Thymus (tissue), 11 donors: ENCODE measurements around the gene AKAP7. TPM values are rescaled to one million over a fixed set of nuclear protein-coding genes. Genes with fewer than 3 reads are reported as not detected.

Experiments used
- DNase-seq, 9 donors: peaks; one replicate each; pipeline ENCODE4 v3.0.0-alpha.2; 2013; ENCODE audit warnings: low spot score in 9 of 9, low read depth in 6 of 9, missing footprints in 1 of 9
- H3K27ac ChIP-seq, 2 donors: one replicate each; pipeline ENCODE4 v1.5.1; 2013; ENCODE audit warnings: control low read depth in 1 of 2, low read depth in 1 of 2, low read length in 1 of 2, mild to moderate bottlenecking in 1 of 2, moderate library complexity in 1 of 2
- H3K27me3 ChIP-seq, 2 donors: one replicate each; pipeline ENCODE4 v1.5.1; 2013; ENCODE audit warnings: low read length in 1 of 2; ENCODE audit not compliant: control insufficient read depth in 2 of 2, insufficient read depth in 1 of 2
- H3K36me3 ChIP-seq, 2 donors: one replicate each; pipeline ENCODE4 v1.5.1; 2013; ENCODE audit warnings: low read length in 1 of 2, mild to moderate bottlenecking in 1 of 2, moderate library complexity in 1 of 2; ENCODE audit not compliant: control insufficient read depth in 2 of 2, insufficient read depth in 2 of 2
- H3K4me1 ChIP-seq, 2 donors: one replicate each; pipeline ENCODE4 v1.5.1; 2013; ENCODE audit warnings: low read length in 2 of 2; ENCODE audit not compliant: control insufficient read depth in 2 of 2, insufficient read depth in 2 of 2
- H3K4me3 ChIP-seq, 2 donors: one replicate each; pipeline ENCODE4 v1.5.1; 2013; ENCODE audit warnings: low read length in 2 of 2, control low read depth in 1 of 2, mild to moderate bottlenecking in 1 of 2
- H3K9me3 ChIP-seq, 2 donors: one replicate each; pipeline ENCODE4 v1.5.1; 2013; ENCODE audit warnings: low read length in 1 of 2, mild to moderate bottlenecking in 1 of 2; ENCODE audit not compliant: control insufficient read depth in 2 of 2, insufficient read depth in 1 of 2
- WGBS: extraction: QIAGEN DNeasy Blood & Tissue Kit; methylation state at CpG from one replicate; pipeline ENCODE4 v1.1.7; 2013; 5-methylcytosine and 5-hydroxymethylcytosine counted together
- polyA plus RNA-seq: library from polyadenylated mRNA; stranded (reverse); fragments of 200-250 nt; gene quantifications from one replicate; pipeline ENCODE4 v1.2.3, GENCODE V29; 2013
- total RNA-seq: library from RNA; stranded (reverse); fragments of 120-200 nt; gene quantifications from one replicate; pipeline ENCODE4 v1.2.4, GENCODE V29; 2013
- donor health status: healthy.

Gene AKAP7
- total and polyA plus RNA-seq, 2 donors = 12.0 to 16.8 TPM

- WGBS = 98% methylated on average over 1 of the region's 1 CpG
- no peak for DNase-seq
- no peaks in the 10 kb centered on the region for H3K36me3 ChIP-seq
- H3K9me3 ChIP-seq = no peaks in the 10 kb centered on the region
- no peaks in the 10 kb centered on the region for H3K4me1 ChIP-seq
- no peak overlapping the region for H3K27ac ChIP-seq
- no peak overlapping the region for H3K4me3 ChIP-seq
- H3K27me3 ChIP-seq = no peaks in the 10 kb centered on the region
Observed at GRCh38 chr6:131107151-131107550, 28.1 kb upstream of the AKAP7 start.

DNA sequence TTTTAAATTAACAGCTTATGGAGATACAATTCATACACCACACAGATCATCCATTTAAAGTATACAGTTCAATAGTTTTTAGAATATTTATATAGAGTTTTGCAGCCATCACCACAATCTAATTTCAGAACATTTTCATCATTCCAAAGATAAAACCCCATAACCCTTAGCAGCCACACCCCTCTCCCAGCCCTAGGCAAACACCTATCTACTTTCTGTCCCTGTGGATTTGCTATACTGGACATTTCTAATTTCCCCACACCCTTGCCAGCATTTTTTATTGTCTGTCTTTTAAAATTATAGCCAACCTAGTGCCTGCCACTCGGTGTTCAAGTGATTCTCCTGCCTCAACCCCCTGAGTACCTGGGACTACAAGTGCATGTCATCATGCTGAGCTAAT is 23.0 kb upstream of the AKAP7 start:
- H3K9me3 ChIP-seq = no peaks in the 10 kb centered on the region
- no peak overlapping the region for H3K4me3 ChIP-seq
- H3K4me1 ChIP-seq = no peaks in the 10 kb centered on the region
- DNase-seq = no peak
- no peaks in the 10 kb centered on the region for H3K27me3 ChIP-seq
- H3K27ac ChIP-seq = no peak overlapping the region
- WGBS = 86% methylated on average over 1 of the region's 1 CpG
- no peaks in the 10 kb centered on the region for H3K36me3 ChIP-seq

DNA sequence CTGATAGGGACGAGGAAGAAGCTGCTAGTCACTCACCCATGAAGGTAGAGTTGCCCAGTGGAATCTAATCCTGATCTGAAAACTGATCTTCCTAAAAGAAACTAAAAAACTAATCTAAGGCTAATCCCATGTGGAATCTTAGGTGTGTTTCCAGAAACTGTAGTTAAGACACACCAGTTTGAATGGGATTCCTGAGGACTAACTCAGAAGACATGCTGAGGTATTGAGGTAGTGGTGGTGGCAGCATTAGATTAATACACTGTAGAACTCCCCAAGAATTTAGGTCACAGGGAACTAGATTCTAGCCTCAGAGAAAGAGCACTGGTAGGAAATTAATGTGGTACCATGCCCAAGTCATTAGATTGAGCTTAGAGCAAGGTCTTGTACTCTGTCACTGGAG is 19.6 kb upstream of the AKAP7 start:
- Histone ChIP-seq H3K27me3 (no peaks in the 10 kb centered on the region), H3K4me1 (no peaks in the 10 kb centered on the region), H3K4me3 (no peak overlapping the region), H3K27ac (no peak overlapping the region), H3K36me3 (no peaks in the 10 kb centered on the region), H3K9me3 (no peaks in the 10 kb centered on the region)
- DNase-seq = no peak
- WGBS = 96% methylated on average over 1 of the region's 1 CpG

- over 99% methylated on average over 2 of the region's 2 CpGs for WGBS
- Histone ChIP-seq H3K27ac (no peak overlapping the region), H3K27me3 (no peaks in the 10 kb centered on the region), H3K36me3 (no peaks in the 10 kb centered on the region), H3K4me1 (no peaks in the 10 kb centered on the region), H3K4me3 (no peak overlapping the region), H3K9me3 (no peaks in the 10 kb centered on the region)
- DNase-seq = no peak
Observed at GRCh38 chr6:131116321-131116720, 18.9 kb upstream of the AKAP7 start.

GRCh38 chr6:131116755-131117360 is 18.4 kb upstream of the AKAP7 start:
- peak in 6 of 9 donors; percentile 8 to 55 (median 37) for DNase-seq
- H3K36me3 ChIP-seq = no peaks in the 10 kb centered on the region
- no peak overlapping the region for H3K4me3 ChIP-seq
- no peaks in the 10 kb centered on the region for H3K4me1 ChIP-seq
- no peaks in the 10 kb centered on the region for H3K9me3 ChIP-seq
- no peaks in the 10 kb centered on the region for H3K27me3 ChIP-seq
- H3K27ac ChIP-seq = no peak overlapping the region
- WGBS = 64% methylated on average over 4 of the region's 4 CpGs

- no peak overlapping the region for H3K27ac ChIP-seq
- 96% methylated on average over 3 of the region's 3 CpGs for WGBS
Observed at GRCh38 chr6:131117878-131118277, 17.4 kb upstream of the AKAP7 start.

DNA sequence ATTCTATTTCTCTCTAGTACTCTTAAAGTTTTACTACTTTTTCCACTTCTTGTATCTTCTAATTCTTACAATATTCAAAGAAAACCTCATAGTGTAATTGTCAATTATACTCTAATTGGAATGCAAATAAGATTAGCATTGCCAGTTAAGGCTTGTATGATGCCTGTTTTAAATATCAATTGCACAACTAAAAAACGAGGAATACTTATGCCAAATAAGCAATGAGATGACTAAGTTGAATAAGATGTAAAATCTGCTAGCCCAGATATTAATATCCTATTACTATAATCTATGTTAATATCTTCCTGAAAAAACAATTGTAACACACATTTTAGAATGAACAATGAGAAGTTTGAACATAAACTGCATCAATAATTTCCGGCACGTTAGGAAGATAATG is 13.3 kb upstream of the AKAP7 start:
- no peak for DNase-seq
- Histone ChIP-seq H3K27me3 (no peaks in the 10 kb centered on the region), H3K4me1 (no peaks in the 10 kb centered on the region), H3K27ac (no peak overlapping the region), H3K4me3 (no peak overlapping the region), H3K9me3 (no peaks in the 10 kb centered on the region), H3K36me3 (no peaks in the 10 kb centered on the region)
- whole genome bisulfite sequencing = 94% methylated on average over 3 of the region's 3 CpGs

More at GRCh38 chr6:131117878-131118277, 17.4 kb upstream of the AKAP7 start:
- Histone ChIP-seq H3K4me1 (no peaks in the 10 kb centered on the region), H3K4me3 (no peak overlapping the region), H3K27me3 (no peaks in the 10 kb centered on the region), H3K36me3 (no peaks in the 10 kb centered on the region), H3K9me3 (no peaks in the 10 kb centered on the region)
- no peak for DNase-seq

DNA sequence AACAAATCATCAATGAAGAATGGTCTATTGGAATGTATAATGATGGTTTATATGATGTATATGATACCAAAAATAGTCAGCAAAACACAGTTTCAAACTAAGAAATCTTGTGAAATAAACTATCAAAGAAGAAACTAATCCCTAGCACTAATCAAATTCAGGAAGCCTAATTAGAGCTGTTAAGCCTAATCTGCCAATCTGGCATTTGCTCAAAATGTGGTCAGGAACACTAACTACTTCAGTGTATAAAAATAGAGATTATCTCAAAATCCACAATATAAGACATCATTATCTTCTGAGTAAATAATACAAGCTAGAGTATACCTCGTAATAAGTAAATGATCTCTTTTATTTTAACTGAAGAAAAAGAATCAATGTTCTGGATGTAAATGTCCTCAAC is 12.8 kb upstream of the AKAP7 start:
- Histone ChIP-seq H3K27ac (no peak overlapping the region), H3K9me3 (no peaks in the 10 kb centered on the region), H3K4me3 (no peak overlapping the region), H3K36me3 (no peaks in the 10 kb centered on the region), H3K4me1 (no peaks in the 10 kb centered on the region), H3K27me3 (no peaks in the 10 kb centered on the region)
- DNase-seq = no peak
- WGBS = 99% methylated on average over 1 of the region's 1 CpG

GRCh38 chr6:131124336-131125071 is 10.8 kb upstream of the AKAP7 start:
- DNase-seq = no peak
- Histone ChIP-seq H3K4me3 (no peak overlapping the region), H3K9me3 (no peaks in the 10 kb centered on the region), H3K27me3 (no peaks in the 10 kb centered on the region), H3K36me3 (no peaks in the 10 kb centered on the region), H3K4me1 (no peaks in the 10 kb centered on the region), H3K27ac (no peak overlapping the region)
- WGBS = 96% methylated on average over 3 of the region's 3 CpGs
